Prostate gland (tissue), 2 donors: ENCODE measurements around the gene ENPEP.

ENCODE experiments used
- POLR2A ChIP-seq: fragments of 450-650 bp; IDR thresholded peaks from one replicate; pipeline ENCODE4 v1.6.1; 2016; ENCODE audit warnings: antibody characterized with exemption, mild to moderate bottlenecking
- TF ChIP-seq, protein P1 (sequence below), 4 experiments: fragments of 200-600 bp in 2 of 4; fragments of 450-650 bp in 2 of 4; sonication (generic) in 2 of 4; IDR thresholded peaks; 1 replicate in 3 of 4; 2 replicates in 1 of 4; pipeline ENCODE4 v1.5.1; 2016 to 2019; ENCODE audit warnings: antibody characterized with exemption in 4 of 4, mild to moderate bottlenecking in 2 of 4, moderate library complexity in 2 of 4

DNA sequence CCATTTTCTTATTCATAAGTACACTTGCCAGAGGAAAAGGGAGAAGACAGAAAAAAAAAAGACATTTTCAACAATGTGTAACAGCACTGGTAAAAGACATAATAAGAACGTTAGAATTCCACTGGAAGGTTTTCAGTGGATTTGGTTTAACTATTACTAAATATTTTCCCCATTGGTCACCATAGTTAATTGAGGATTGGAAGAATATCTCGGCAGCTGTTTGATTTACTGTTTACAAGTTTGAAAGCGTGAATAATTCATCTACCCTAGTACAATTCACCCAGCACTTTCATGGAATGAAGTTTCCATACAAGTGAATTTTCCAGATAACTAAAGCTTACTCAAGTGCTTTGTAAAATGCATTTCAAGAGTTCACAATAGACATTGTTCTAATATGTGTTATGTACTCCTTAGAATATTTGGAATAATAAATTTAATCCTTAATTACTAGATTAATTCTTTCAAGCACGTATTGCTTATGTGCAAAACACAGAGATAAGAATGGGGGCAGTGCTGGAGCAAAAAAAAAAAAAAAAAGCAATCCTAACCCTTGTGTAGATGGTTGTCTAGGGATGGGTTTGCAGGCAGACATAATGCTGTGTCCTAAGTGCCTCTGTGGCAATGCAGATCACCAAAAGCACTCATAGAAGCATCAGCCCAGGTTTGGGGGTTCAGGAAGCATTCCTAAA lies 57.1 kb downstream of the ENPEP start:
- TF ChIP-seq POLR2A, result no peak
- TF ChIP-seq, protein P1, sequence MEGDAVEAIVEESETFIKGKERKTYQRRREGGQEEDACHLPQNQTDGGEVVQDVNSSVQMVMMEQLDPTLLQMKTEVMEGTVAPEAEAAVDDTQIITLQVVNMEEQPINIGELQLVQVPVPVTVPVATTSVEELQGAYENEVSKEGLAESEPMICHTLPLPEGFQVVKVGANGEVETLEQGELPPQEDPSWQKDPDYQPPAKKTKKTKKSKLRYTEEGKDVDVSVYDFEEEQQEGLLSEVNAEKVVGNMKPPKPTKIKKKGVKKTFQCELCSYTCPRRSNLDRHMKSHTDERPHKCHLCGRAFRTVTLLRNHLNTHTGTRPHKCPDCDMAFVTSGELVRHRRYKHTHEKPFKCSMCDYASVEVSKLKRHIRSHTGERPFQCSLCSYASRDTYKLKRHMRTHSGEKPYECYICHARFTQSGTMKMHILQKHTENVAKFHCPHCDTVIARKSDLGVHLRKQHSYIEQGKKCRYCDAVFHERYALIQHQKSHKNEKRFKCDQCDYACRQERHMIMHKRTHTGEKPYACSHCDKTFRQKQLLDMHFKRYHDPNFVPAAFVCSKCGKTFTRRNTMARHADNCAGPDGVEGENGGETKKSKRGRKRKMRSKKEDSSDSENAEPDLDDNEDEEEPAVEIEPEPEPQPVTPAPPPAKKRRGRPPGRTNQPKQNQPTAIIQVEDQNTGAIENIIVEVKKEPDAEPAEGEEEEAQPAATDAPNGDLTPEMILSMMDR (IDR thresholded peaks at IDR 0.05), result no peak
